ENCODE measurements around the gene GNAO1. TPM values are rescaled to one million over a fixed set of nuclear protein-coding genes. Genes with fewer than 3 reads are reported as not detected.

The GNAO1 gene
- total and polyA plus RNA-seq, 5 experiments from 2014 or later = 0.62 to 0.85 (median 0.65) TPM; not detected in 2

DNA sequence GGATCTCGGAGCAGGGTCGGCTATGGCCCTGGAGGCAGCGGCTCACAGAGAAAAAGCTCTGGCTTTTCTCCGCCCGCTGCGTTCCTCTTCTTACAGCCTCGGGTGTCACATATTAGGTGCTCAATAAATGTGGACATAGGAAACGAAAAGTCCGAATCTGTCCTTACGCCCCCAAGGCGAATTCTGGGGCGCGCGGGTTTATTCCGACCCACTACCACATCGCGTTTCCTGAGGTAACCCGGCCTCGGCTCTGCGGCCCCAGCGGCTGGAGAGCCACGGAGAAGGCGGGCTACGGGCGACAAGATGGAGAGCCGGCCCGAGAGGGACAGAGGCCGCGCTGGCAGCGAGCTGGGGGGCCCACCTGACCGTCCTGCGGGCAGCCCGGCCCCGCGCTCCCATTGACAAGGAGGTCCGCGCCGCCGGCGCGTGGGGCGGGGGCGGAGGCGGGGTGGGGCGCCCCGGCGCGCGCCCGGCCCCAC is 573 bp upstream of the GNAO1 start:
- peak in 1 of 2 donors; percentile 31 for ATAC-seq
- H3K9me3 Mint-ChIP-seq = peaks cover 0 to 2% (median 0%) of the 10 kb centered on the region in 9 donors
- H3K4me3 Mint-ChIP-seq = peak overlapping the region; percentile 60 to 81 (median 70)
- H3K27me3 Mint-ChIP-seq = peaks cover 19 to 62% (median 47%) of the 10 kb centered on the region in 5 donors
- H3K27ac Mint-ChIP-seq = peak overlapping the region in 1 of 10 donors; percentile 29
- POLR2A ChIA-PET = interaction anchor here (0.6 kb wide), 1 partner anchor 169 kb away, joined by 3 read pairs; no protein-coding TSS in a partner anchor
- H3K4me1 Mint-ChIP-seq = peaks cover 13 to 33% (median 26%) of the 10 kb centered on the region in 4 donors
- H3K36me3 Mint-ChIP-seq = peaks cover 0 to 3% (median 0%) of the 10 kb centered on the region in 3 donors
- peak in 1 of 10 donors; percentile 35 for DNase-seq

DNA sequence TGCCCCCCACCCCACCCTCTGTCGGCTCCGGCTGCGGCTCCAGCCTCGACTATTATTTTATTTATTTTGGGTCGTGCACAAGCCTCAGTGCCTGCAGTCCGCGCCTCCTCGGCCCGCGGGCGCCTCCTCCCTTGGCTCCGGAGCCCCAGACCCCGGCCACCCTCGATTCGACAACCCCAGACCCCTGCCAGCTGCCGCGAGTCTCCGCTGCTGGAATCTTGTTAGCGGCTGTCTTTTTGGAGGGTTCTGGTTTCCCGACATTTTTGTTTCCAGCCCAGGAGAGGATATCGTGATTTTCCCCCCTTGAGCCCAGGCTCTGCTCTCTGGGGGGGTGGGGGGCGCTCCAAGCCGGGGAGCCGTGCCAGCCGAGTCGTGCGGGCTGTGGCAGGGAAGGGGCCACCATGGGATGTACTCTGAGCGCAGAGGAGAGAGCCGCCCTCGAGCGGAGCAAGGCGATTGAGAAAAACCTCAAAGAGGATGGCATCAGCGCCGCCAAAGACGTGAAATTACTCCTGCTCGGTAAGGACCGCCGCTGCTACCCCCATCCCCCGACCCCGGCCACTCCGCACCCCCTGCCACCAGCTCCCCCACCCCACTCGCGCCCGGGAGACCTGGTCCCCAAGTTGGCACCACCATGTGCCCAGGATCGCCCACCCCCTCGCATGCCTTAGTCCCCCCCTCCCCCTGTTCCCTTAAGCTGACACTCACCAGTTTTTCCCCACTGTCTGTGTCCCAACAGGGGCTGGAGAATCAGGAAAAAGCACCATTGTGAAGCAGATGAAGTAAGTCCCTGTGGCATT is 746 bp downstream of the GNAO1 start:
- Mint-ChIP-seq H3K4me3 (peak overlapping the region; percentile 45 to 81 (median 74)), H3K4me1 (peaks cover 13 to 33% (median 26%) of the 10 kb centered on the region in 4 donors), H3K9me3 (peaks cover 0 to 2% (median 0%) of the 10 kb centered on the region in 9 donors), H3K27me3 (peaks cover 19 to 66% (median 42%) of the 10 kb centered on the region in 5 donors), H3K27ac (peak overlapping the region in 2 of 10 donors; percentile 22 to 58), H3K36me3 (peaks cover 0 to 3% (median 0%) of the 10 kb centered on the region in 3 donors)
- POLR2A ChIA-PET = interaction anchor here (1.6 kb wide), 1 partner anchor 10 kb away, joined by 3 read pairs; no protein-coding TSS in a partner anchor
- DNase-seq = no peak
- no peak for ATAC-seq

DNA sequence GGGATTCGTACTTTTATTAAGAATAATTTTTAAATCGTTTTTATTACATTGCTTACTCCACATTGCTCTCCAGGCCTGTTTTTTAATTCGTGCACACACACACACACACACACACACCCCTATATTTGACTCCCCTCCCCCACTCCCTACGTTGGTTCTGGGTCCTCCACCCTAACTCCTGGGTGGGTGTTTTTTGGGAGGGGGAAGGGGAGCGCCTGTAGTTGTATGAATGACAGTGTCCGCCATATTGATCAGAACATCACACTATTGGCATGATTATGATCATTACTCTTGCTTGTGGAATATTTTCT is 1.3 kb downstream of the GNAO1 start:
- H3K27ac Mint-ChIP-seq = no peak overlapping the region
- H3K36me3 Mint-ChIP-seq = peaks cover 0 to 3% (median 0%) of the 10 kb centered on the region in 3 donors
- peaks cover 0 to 2% (median 0%) of the 10 kb centered on the region in 9 donors for H3K9me3 Mint-ChIP-seq
- peaks cover 15 to 36% (median 26%) of the 10 kb centered on the region in 4 donors for H3K4me1 Mint-ChIP-seq
- ATAC-seq (no peak), DNase-seq (no peak)
- POLR2A ChIA-PET = interaction anchor here (1.6 kb wide), 1 partner anchor 10 kb away, joined by 3 read pairs; no protein-coding TSS in a partner anchor
- H3K4me3 Mint-ChIP-seq = peak overlapping the region; percentile 19 to 77 (median 68)
- H3K27me3 Mint-ChIP-seq = peaks cover 22 to 69% (median 41%) of the 10 kb centered on the region in 5 donors

DNA sequence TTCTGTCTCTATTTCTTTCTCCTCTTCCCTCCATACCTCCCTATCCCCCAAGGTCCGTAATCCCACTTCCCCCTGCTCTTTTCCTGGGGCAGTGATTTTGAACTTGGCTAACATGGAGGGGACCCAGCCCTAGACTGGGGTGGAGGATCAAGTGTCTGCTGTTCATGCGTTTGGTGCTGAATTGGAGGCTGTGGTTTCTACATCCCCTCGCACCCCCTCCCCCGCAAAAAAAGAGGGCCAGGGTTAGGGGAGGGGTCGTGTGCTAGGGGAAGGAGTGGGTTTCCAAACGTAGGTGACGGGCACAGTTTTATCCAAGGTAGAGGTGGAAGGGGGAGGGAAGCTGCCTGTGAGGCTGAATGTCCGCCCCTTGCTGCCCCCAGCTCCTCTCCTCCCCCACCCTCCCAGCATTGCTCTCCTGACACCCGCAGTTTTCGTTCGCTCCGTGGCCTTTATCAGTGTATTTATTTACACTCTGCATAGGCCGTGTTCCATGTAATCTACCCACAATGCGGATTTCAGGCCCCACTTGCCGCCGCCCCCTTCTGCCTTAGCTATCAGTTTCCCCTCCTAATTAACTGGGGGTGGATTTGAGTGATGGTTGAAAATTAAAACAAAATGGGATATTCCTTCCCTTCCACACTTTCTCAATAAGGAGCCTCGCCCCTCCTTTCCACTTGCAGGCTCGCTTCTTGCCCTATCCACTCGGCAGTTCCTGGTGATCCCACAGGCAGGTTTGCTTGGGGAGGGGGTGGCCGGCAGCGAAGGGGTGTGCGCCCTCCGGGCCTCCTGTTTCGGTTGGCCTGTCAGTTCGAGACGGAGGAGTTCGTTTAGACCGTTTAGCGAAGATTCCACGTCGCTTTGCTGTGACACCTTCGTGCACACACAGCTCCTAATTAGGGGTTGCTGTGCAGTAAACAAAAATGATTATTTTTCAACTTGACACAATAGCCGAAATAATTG is 2.0 kb downstream of the GNAO1 start:
- Mint-ChIP-seq H3K36me3 (peaks cover 0 to 3% (median 0%) of the 10 kb centered on the region in 3 donors), H3K9me3 (peaks cover 0 to 2% (median 0%) of the 10 kb centered on the region in 9 donors), H3K27ac (no peak overlapping the region), H3K27me3 (peaks cover 18 to 68% (median 41%) of the 10 kb centered on the region in 5 donors), H3K4me1 (peaks cover 15 to 40% (median 26%) of the 10 kb centered on the region in 4 donors), H3K4me3 (peak overlapping the region; percentile 63 to 80 (median 74))
- POLR2A ChIA-PET = interaction anchor here (1.6 kb wide), 1 partner anchor 9 kb away, joined by 3 read pairs; no protein-coding TSS in a partner anchor
- ATAC-seq (no peak), DNase-seq (no peak)

DNA sequence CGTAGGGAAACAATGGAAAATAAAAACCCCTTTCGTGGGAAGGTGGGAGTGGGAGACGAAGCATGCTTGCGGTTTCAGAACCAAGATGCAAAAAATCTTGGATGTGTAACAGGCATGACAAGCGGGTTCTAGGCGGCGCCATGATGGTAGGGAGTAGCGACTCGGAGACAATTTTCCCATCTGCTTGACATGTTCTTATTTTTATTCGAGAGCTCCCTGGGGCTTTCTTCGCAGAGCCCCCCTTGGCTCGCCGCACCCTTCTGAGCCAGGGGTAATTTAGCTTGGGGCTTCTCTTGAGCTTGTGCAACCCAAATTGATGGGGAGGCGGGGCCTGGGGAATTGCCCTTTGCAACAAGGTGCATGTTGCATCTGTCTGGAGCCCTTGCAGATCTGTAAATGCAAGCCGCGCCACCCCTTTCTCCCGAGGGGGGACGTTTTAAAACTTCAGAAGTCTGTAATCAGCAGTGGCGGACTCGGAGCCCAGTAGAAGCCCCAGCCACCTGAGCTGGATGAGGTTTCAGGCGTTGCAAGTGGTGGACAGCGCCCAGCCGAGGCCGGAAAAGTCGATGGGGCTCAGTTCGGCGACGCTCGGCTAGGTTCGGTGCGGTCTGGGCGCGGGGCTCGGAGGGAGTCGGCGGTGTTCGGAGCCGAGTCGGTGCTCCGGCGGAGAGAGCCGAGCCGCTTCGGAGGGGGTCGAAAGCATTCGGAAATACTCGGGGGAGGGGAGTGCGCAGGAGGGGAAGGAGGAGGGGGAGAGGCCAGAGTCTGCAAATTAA is 2.9 kb downstream of the GNAO1 start:
- Mint-ChIP-seq H3K4me1 (peaks cover 21 to 49% (median 31%) of the 10 kb centered on the region in 4 donors), H3K36me3 (peaks cover 0 to 3% (median 0%) of the 10 kb centered on the region in 3 donors), H3K4me3 (peak overlapping the region; percentile 63 to 80 (median 74)), H3K27ac (no peak overlapping the region), H3K27me3 (peaks cover 18 to 65% (median 37%) of the 10 kb centered on the region in 5 donors), H3K9me3 (peaks cover 0 to 2% (median 0%) of the 10 kb centered on the region in 9 donors)
- DNase-seq (peak; percentile 40 to 77 (median 54)), ATAC-seq (peak; percentile 68 to 81)
- POLR2A ChIA-PET = interaction anchor here (0.7 to 0.9 kb wide), 2 partner anchors 10 to 1051 kb away, joined by 4 read pairs; no protein-coding TSS in a partner anchor

DNA sequence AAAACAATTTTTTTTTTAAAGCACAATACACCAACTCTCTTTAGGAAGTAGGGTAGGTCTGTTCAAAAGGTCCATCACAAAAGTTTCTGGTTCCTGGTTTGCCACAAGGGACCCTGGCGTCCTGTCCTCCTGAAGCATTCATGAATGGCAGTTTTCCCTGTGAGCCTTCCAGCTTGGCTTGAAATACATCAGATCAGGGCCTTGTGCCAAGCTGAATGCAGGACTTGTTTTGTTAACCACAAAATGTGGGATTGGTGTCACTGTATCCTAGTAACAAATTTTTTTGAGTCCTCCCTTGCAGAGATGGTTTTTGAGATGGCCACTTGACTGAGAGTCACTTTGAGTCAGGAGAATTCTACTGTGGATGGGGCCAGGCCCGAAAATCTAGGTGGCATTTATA is 3.9 kb downstream of the GNAO1 start:
- peaks cover 0 to 3% (median 0%) of the 10 kb centered on the region in 3 donors for H3K36me3 Mint-ChIP-seq
- POLR2A ChIA-PET = interaction anchor here (0.7 kb wide), 1 partner anchor 1050 kb away, joined by 4 read pairs; no protein-coding TSS in a partner anchor

DNA sequence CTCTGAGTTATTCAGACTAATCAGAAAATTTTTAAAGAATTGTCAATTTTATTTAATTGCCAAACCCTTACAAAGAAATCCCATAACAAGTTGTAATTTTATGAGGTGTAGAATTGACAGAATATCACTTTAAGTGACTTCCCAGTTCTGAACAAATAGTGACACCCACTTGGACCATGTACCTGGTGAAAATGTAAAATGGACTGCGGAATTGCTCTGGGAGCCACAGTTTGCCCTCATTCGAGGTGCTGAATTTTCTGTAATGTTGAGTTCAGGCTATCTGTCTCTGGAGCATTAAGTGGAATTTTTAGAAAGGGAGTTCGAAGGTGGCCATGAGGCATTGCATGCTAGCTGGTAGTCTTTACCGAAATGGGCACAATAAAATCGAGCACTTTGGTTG is 5.1 kb downstream of the GNAO1 start:
- Mint-ChIP-seq H3K27ac (no peak overlapping the region), H3K4me3 (no peak overlapping the region), H3K36me3 (peaks cover 0 to 3% (median 0%) of the 10 kb centered on the region in 3 donors), H3K27me3 (peaks cover 18 to 51% (median 32%) of the 10 kb centered on the region in 5 donors), H3K9me3 (peaks cover 0 to 2% (median 0%) of the 10 kb centered on the region in 9 donors), H3K4me1 (peaks cover 22 to 50% (median 32%) of the 10 kb centered on the region in 4 donors)
- ATAC-seq (no peak), DNase-seq (no peak)
- POLR2A ChIA-PET = no interaction called here

More for the DNA sequence above, 3.9 kb downstream of the GNAO1 start:
- H3K9me3 Mint-ChIP-seq = peaks cover 0 to 2% (median 0%) of the 10 kb centered on the region in 9 donors
- peak overlapping the region in 3 of 10 donors; percentile 29 to 80 (median 70) for H3K4me3 Mint-ChIP-seq
- H3K4me1 Mint-ChIP-seq = peaks cover 23 to 55% (median 34%) of the 10 kb centered on the region in 4 donors
- H3K27me3 Mint-ChIP-seq = peaks cover 18 to 57% (median 34%) of the 10 kb centered on the region in 5 donors
- ATAC-seq (no peak), DNase-seq (no peak)
- no peak overlapping the region for H3K27ac Mint-ChIP-seq

DNA sequence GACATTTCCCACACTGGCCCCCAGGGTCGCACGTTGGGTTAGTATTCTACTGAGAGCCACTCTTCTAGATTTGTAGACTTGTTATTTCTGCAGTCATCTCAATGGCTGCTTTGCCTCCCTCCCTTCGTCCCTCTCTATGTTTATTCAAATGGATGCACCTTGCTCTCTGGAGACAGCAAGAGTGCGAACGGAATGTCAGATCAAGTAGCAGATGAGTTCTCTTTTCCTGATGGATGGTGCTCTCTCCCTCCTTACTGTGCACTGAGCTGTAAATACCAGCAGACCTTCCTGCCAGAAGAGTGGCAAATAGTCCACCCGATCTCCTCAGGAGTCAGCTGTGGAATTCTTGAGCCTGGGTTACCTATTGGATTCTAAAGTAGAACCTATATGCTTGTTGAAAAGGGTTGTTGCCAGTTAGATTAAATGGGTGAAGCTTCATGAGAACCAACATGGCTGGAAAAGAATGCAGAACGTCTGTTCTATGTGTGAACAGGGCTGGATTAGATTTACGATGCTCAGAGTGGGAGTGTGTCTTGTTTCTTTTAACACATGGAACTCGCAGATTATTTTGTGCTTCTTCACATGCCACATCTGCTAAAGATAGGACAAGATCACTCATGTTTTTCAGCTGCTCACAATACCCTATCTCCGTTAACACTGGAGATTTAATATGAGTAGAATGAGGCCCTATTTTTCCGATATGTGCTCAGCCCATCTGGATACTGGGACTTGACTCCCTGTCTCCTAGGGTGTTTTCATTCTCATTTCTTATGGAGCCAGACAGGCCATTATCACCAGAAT is 6.1 kb downstream of the GNAO1 start:
- Mint-ChIP-seq H3K4me3 (no peak overlapping the region), H3K27me3 (peaks cover 18 to 43% (median 32%) of the 10 kb centered on the region in 5 donors), H3K36me3 (peaks cover 0 to 3% (median 0%) of the 10 kb centered on the region in 3 donors), H3K4me1 (peaks cover 22 to 50% (median 29%) of the 10 kb centered on the region in 4 donors), H3K27ac (no peak overlapping the region), H3K9me3 (peaks cover 0 to 2% (median 0%) of the 10 kb centered on the region in 9 donors)
- POLR2A ChIA-PET = no interaction called here
- DNase-seq (no peak), ATAC-seq (no peak)

DNA sequence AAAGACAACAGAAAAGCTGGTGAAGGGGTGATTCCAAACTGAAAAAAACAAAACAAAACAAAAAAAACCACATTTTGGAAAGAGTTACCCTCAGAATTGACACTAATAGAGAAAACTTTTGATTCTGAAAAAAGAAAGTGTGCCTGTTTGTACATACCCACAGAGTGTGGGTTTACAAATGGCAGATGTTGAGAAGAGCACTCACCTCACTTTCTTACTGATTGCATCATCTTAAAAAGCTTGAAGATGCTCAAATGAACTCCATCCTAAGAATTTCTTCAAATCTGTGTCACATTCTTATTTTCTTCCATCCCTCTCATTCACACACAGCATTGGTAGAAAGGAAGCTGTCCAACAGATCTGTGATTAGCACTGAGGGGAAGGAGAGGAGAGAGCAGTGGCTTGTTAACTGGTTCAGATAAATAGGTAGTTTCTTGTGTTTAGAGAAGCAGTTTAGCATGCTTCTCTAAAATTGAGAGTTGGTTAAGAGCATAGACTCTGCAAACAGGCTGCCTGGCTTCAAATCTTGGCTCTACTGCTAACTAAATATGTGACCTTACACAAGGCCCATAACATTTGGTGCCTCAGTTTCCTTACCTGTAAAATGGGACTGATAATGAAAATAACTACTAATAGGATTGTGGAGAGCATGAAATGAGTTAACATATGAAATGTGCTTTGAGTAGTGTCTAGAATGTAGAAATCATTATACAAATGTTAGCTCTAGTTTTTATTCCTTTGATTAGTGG is 6.9 kb downstream of the GNAO1 start:
- POLR2A ChIA-PET = no interaction called here
- H3K4me3 Mint-ChIP-seq = no peak overlapping the region

DNA sequence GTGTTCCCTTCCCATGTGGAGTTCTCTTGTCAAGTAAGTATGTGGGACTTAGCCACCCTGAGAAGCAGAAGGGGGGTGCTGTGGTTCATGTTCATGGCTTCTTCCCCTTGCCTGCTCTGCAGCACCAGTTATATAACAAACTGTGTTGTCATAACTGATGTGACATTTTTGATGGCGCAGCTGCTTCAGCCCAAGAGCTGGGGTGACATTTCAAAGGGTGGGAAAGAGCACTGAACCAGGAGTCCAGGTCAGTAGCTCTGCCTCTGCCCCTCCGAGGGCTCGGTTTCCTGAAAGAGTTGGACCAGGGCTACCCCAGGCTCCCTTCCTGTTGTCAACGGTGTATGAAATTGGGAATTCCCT is 7.4 kb downstream of the GNAO1 start:
- POLR2A ChIA-PET = no interaction called here
- Mint-ChIP-seq H3K4me3 (no peak overlapping the region), H3K9me3 (no peaks in the 10 kb centered on the region), H3K27ac (peak overlapping the region in 3 of 10 donors; percentile 22 to 61 (median 37)), H3K36me3 (no peaks in the 10 kb centered on the region), H3K4me1 (peaks cover 9 to 38% (median 20%) of the 10 kb centered on the region in 4 donors), H3K27me3 (peaks cover 8 to 29% (median 20%) of the 10 kb centered on the region in 5 donors)
- ATAC-seq (no peak), DNase-seq (no peak)

More for the DNA sequence above, 6.9 kb downstream of the GNAO1 start:
- Mint-ChIP-seq H3K9me3 (no peaks in the 10 kb centered on the region), H3K36me3 (no peaks in the 10 kb centered on the region), H3K27me3 (peaks cover 12 to 35% (median 26%) of the 10 kb centered on the region in 5 donors), H3K4me1 (peaks cover 15 to 43% (median 24%) of the 10 kb centered on the region in 4 donors), H3K27ac (peak overlapping the region in 1 of 10 donors; percentile 22)
- ATAC-seq (no peak), DNase-seq (no peak)

Data from naive thymus-derived CD8-positive, alpha-beta T cell (primary cell).